H9 (cell line): ENCODE results near the gene CABYR. TPM values are rescaled to one million over a fixed set of nuclear protein-coding genes. Genes with fewer than 3 reads are reported as not detected.

Experiments used
- DNase-seq: peaks from one replicate; pipeline ENCODE4 v3.0.0-alpha.2; 2017
- H2AFZ ChIP-seq: one replicate; pipeline ENCODE4 v1.6.1; 2013; ENCODE audit warnings: mild to moderate bottlenecking, low read length, control low read depth, moderate library complexity
- H2AK5ac ChIP-seq: 2 replicates; pipeline ENCODE4 v1.6.1; 2013; ENCODE audit warnings: low read length, control low read depth, mixed read lengths; ENCODE audit not compliant: insufficient read length
- H2BK120ac ChIP-seq: one replicate; pipeline ENCODE4 v1.6.1; 2013; ENCODE audit warnings: low read depth, mild to moderate bottlenecking, low read length, control low read depth, inconsistent platforms; ENCODE audit not compliant: poor library complexity, severe bottlenecking
- H2BK12ac ChIP-seq: 2 replicates; pipeline ENCODE4 v1.6.1; 2013; ENCODE audit warnings: low read length, control low read depth, mixed read lengths, low read depth; ENCODE audit not compliant: insufficient read length
- H2BK15ac ChIP-seq: 2 replicates; pipeline ENCODE4 v1.6.1; 2013; ENCODE audit warnings: low read depth, low read length, control low read depth
- H2BK20ac ChIP-seq: one replicate; pipeline ENCODE4 v1.6.1; 2013; ENCODE audit warnings: low read depth, mild to moderate bottlenecking, low read length, control low read depth, inconsistent platforms; ENCODE audit not compliant: poor library complexity, severe bottlenecking
- H2BK5ac ChIP-seq: 2 replicates; pipeline ENCODE4 v1.6.1; 2013; ENCODE audit warnings: low read length, control low read depth, mixed read lengths; ENCODE audit not compliant: insufficient read length
- H3K14ac ChIP-seq: 2 replicates; pipeline ENCODE4 v1.6.1; 2013; ENCODE audit warnings: low read length, control low read depth; ENCODE audit not compliant: insufficient read depth
- H3K18ac ChIP-seq: 2 replicates; pipeline ENCODE4 v1.6.1; 2013; ENCODE audit warnings: low read depth, mild to moderate bottlenecking, mixed read lengths, low read length, control low read depth; ENCODE audit not compliant: insufficient read length
- H3K23ac ChIP-seq: 2 replicates; pipeline ENCODE4 v1.6.1; 2013; ENCODE audit warnings: low read length, control low read depth, mixed read lengths, low read depth; ENCODE audit not compliant: insufficient read length
- H3K23me2 ChIP-seq: 2 replicates; pipeline ENCODE4 v1.6.1; 2013; ENCODE audit warnings: low read depth, mild to moderate bottlenecking, mixed read lengths, low read length, control low read depth; ENCODE audit not compliant: insufficient read length, poor library complexity, severe bottlenecking
- H3K27ac ChIP-seq: 2 replicates; pipeline ENCODE4 v1.5.1; 2013; ENCODE audit warnings: low read length, control low read depth, mixed read lengths, low read depth; ENCODE audit not compliant: insufficient read length
- H3K27me3 ChIP-seq: 2 replicates; pipeline ENCODE4 v1.6.1; 2013; ENCODE audit warnings: low read length, control low read depth, inconsistent platforms; ENCODE audit not compliant: insufficient read depth
- H3K4ac ChIP-seq: 2 replicates; pipeline ENCODE4 v1.6.1; 2013; ENCODE audit warnings: low read depth, mild to moderate bottlenecking, control low read depth, inconsistent platforms, low read length, moderate library complexity
- H3K4me1 ChIP-seq: 2 replicates; pipeline ENCODE4 v1.6.1; 2013; ENCODE audit warnings: low read length, control low read depth, inconsistent platforms; ENCODE audit not compliant: insufficient read depth
- H3K4me2 ChIP-seq: 2 replicates; pipeline ENCODE4 v1.6.1; 2013; ENCODE audit warnings: low read length, control low read depth, mixed read lengths; ENCODE audit not compliant: insufficient read length, insufficient read depth
- H3K56ac ChIP-seq: 2 replicates; pipeline ENCODE4 v1.6.1; 2013; ENCODE audit warnings: low read depth, mild to moderate bottlenecking, mixed read lengths, low read length, control low read depth; ENCODE audit not compliant: insufficient read length
- H3K79me1 ChIP-seq: 2 replicates; pipeline ENCODE4 v1.6.1; 2013; ENCODE audit warnings: low read depth, mild to moderate bottlenecking, moderate library complexity, low read length, control low read depth, inconsistent platforms; ENCODE audit not compliant: insufficient read depth, poor library complexity, severe bottlenecking
- H3K79me2 ChIP-seq: 2 replicates; pipeline ENCODE4 v1.6.1; 2013; ENCODE audit warnings: low read length, control low read depth, inconsistent platforms; ENCODE audit not compliant: insufficient read depth
- H3K9ac ChIP-seq: 2 replicates; pipeline ENCODE4 v1.6.1; 2013; ENCODE audit warnings: low read length, control low read depth, mixed read lengths; ENCODE audit not compliant: insufficient read length; ENCODE audit errors: extremely low read depth
- H3K9me3 ChIP-seq: one replicate; pipeline ENCODE4 v1.6.1; 2013; ENCODE audit warnings: low read depth, low read length, inconsistent platforms; ENCODE audit not compliant: control insufficient read depth
- H3T11ph ChIP-seq: one replicate; pipeline ENCODE4 v1.6.1; 2013; ENCODE audit warnings: mild to moderate bottlenecking, low read length, control low read depth, inconsistent platforms
- H4K20me1 ChIP-seq: one replicate; pipeline ENCODE4 v1.6.1; 2013; ENCODE audit not compliant: control insufficient read depth, insufficient read length, insufficient read depth
- H4K5ac ChIP-seq: 2 replicates; pipeline ENCODE4 v1.6.1; 2013; ENCODE audit warnings: low read depth, mild to moderate bottlenecking, mixed read lengths, low read length, control low read depth; ENCODE audit not compliant: insufficient read length
- H4K8ac ChIP-seq: replicated peaks from 2 replicates; pipeline ENCODE4 v1.6.1; 2013; ENCODE audit warnings: low read length, control low read depth, mixed read lengths, low read depth; ENCODE audit not compliant: insufficient read length
- H4K91ac ChIP-seq: 2 replicates; pipeline ENCODE4 v1.6.1; 2013; ENCODE audit warnings: low read depth, mild to moderate bottlenecking, moderate library complexity, mixed read lengths, low read length, control low read depth; ENCODE audit not compliant: insufficient read length
- H3K27ac Mint-ChIP-seq, 3 experiments: 2 replicates in 2 of 3; 3 replicates in 1 of 3; pipeline ENCODE4 v1.8.0; 2020 to 2021; ENCODE audit warnings: mixed read lengths in 3 of 3, mild to moderate bottlenecking in 1 of 3, moderate library complexity in 1 of 3
- H3K27me3 Mint-ChIP-seq: 2 replicates; pipeline ENCODE4 v1.8.0; 2021; ENCODE audit warnings: low read depth, mild to moderate bottlenecking, moderate library complexity, mixed read lengths
- H3K36me3 Mint-ChIP-seq, 3 experiments: 2 replicates in 2 of 3; 3 replicates in 1 of 3; pipeline ENCODE4 v1.8.0; 2020 to 2021; ENCODE audit warnings: low read depth in 3 of 3, mixed read lengths in 3 of 3; ENCODE audit not compliant: insufficient read depth in 1 of 3
- H3K4me1 Mint-ChIP-seq, 2 experiments: 2 replicates each; pipeline ENCODE4 v1.8.0; 2020; ENCODE audit warnings: mixed read lengths in 2 of 2
- H3K4me3 Mint-ChIP-seq, 2 experiments: 2 replicates in 1 of 2; 3 replicates in 1 of 2; pipeline ENCODE4 v1.8.0; 2020 to 2021; ENCODE audit warnings: mild to moderate bottlenecking in 2 of 2, mixed read lengths in 2 of 2, moderate library complexity in 1 of 2
- H3K9me3 Mint-ChIP-seq, 2 experiments: 2 replicates in 1 of 2; 3 replicates in 1 of 2; pipeline ENCODE4 v1.8.0; 2020; ENCODE audit warnings: mild to moderate bottlenecking in 2 of 2, mixed read lengths in 2 of 2, moderate library complexity in 1 of 2
- CTCF ChIP-seq: fragments of 200-600 bp; sonication (generic); conservative IDR thresholded peaks from 3 replicates; pipeline ENCODE4 v1.8.0; 2021; ENCODE audit warnings: antibody characterized with exemption, mild to moderate bottlenecking
- WGBS: extraction: QIAGEN DNeasy Blood & Tissue Kit; methylation state at CpG from one replicate; pipeline ENCODE4 v1.1.7; 2013; ENCODE audit warnings: missing lambda C conversion rate, low lambda C conversion rate, mixed read lengths; ENCODE audit not compliant: insufficient read length; ENCODE audit errors: extremely low coverage; 5-methylcytosine and 5-hydroxymethylcytosine counted together
- total RNA-seq: library from RNA; stranded (reverse); gene quantifications from 2 replicates; pipeline ENCODE4 v1.2.1, GENCODE V29; 2021

CABYR gene
- total RNA-seq, 1 experiment from 2014 or later: 13.6 TPM

- H4K8ac ChIP-seq: no peak overlapping the region
- TF ChIP-seq CTCF: no peak
- Mint-ChIP-seq H3K4me1 (no peaks in the 10 kb centered on the region), H3K9me3 (no peaks in the 10 kb centered on the region), H3K27me3 (no peaks in the 10 kb centered on the region), H3K27ac (no peak overlapping the region), H3K4me3 (no peak overlapping the region), H3K36me3 (peaks cover 12 to 39% (median 22%) of the 10 kb centered on the region in 3 experiments; a peak in 6 of 7 replicates)
- no peaks in the 10 kb centered on the region for H3K23me2 ChIP-seq
- no peak overlapping the region for H3T11ph ChIP-seq
- no peaks in the 10 kb centered on the region for H4K20me1 ChIP-seq
- H3K9ac ChIP-seq: no peak overlapping the region
- no peak overlapping the region for H2BK20ac ChIP-seq
- no peak for DNase-seq
- H3K4me1 ChIP-seq: no peaks in the 10 kb centered on the region
- H2AFZ ChIP-seq: no peak overlapping the region
- no CpG with 5 or more reads among the region's 8 CpGs for WGBS
- no peak overlapping the region for H2BK15ac ChIP-seq
- H3K9me3 ChIP-seq: no peaks in the 10 kb centered on the region
- H2BK12ac ChIP-seq: no peak overlapping the region
- no peak overlapping the region for H3K14ac ChIP-seq
- H3K79me1 ChIP-seq: no peaks in the 10 kb centered on the region
- no peak overlapping the region for H3K27ac ChIP-seq
- H3K4ac ChIP-seq: no peak overlapping the region
- no peak overlapping the region for H4K91ac ChIP-seq
- no peak overlapping the region for H2AK5ac ChIP-seq
- H3K4me2 ChIP-seq: no peak overlapping the region
- H2BK120ac ChIP-seq: no peak overlapping the region
- H3K27me3 ChIP-seq: no peaks in the 10 kb centered on the region
- H2BK5ac ChIP-seq: no peak overlapping the region
- H3K18ac ChIP-seq: no peak overlapping the region
- H3K23ac ChIP-seq: no peak overlapping the region
- no peaks in the 10 kb centered on the region for H3K79me2 ChIP-seq
- no peak overlapping the region for H4K5ac ChIP-seq
- H3K56ac ChIP-seq: no peak overlapping the region
Measured at GRCh38 chr18:24170360-24170759, 31.5 kb downstream of the CABYR start.
